HEK293T (cell line): ENCODE data around the gene ACOT7.

Source experiments
- CTCF ChIA-PET: fragments of 350-600 bp; formaldehyde crosslinking; extraction: SDS; loops from one replicate; lab custom pipeline; 2021; ENCODE audit warnings: antibody characterized with exemption, inconsistent platforms; lab: Yijun Ruan, JAX
- POLR2A ChIA-PET: fragments of 350-600 bp; formaldehyde crosslinking; extraction: SDS; loops from one replicate; lab custom pipeline; 2020; ENCODE audit warnings: antibody characterized with exemption, inconsistent platforms; lab: Yijun Ruan, JAX
- DNase-seq: peaks from one replicate; pipeline ENCODE4 v3.0.0; 2012; ENCODE audit warnings: mixed read lengths; ENCODE audit errors: extremely low spot score
- ARNT ChIP-seq: fragments of 450-650 bp; IDR thresholded peaks from 2 replicates; pipeline ENCODE4 v1.6.1; 2017; ENCODE audit warnings: mild to moderate bottlenecking
- BHLHE40 ChIP-seq: fragments of 450-650 bp; IDR thresholded peaks from 2 replicates; pipeline ENCODE4 v1.6.1; 2016; ENCODE audit warnings: mild to moderate bottlenecking, moderate library complexity, borderline replicate concordance
- CTBP1 ChIP-seq: fragments of 450-650 bp; IDR thresholded peaks from 2 replicates; pipeline ENCODE4 v1.6.1; 2016; ENCODE audit warnings: borderline replicate concordance
- ELF4 ChIP-seq: fragments of 450-650 bp; IDR thresholded peaks from 2 replicates; pipeline ENCODE4 v1.6.1; 2017; ENCODE audit warnings: antibody characterized with exemption
- FOXA1 ChIP-seq: fragments of 450-650 bp; IDR thresholded peaks from 2 replicates; pipeline ENCODE4 v1.6.1; 2016; ENCODE audit warnings: mild to moderate bottlenecking
- FOXK2 ChIP-seq: fragments of 450-650 bp; IDR thresholded peaks from 2 replicates; pipeline ENCODE4 v1.6.1; 2016; ENCODE audit warnings: mild to moderate bottlenecking
- FOXM1 ChIP-seq: fragments of 450-650 bp; IDR thresholded peaks from 2 replicates; pipeline ENCODE4 v1.6.1; 2017; ENCODE audit warnings: mild to moderate bottlenecking, borderline replicate concordance
- HDGF ChIP-seq: fragments of 450-650 bp; IDR thresholded peaks from 2 replicates; pipeline ENCODE4 v1.6.1; 2017; ENCODE audit warnings: antibody characterized with exemption, borderline replicate concordance
- L3MBTL2 ChIP-seq: fragments of 450-650 bp; conservative IDR thresholded peaks from 2 replicates; pipeline ENCODE4 v1.6.1; 2016; ENCODE audit warnings: mild to moderate bottlenecking
- LEF1 ChIP-seq: fragments of 450-650 bp; IDR thresholded peaks from 2 replicates; pipeline ENCODE4 v1.6.1; 2017; ENCODE audit warnings: mild to moderate bottlenecking, borderline replicate concordance
- NFRKB ChIP-seq: fragments of 450-650 bp; IDR thresholded peaks from 2 replicates; pipeline ENCODE4 v1.6.1; 2016; ENCODE audit warnings: mild to moderate bottlenecking, moderate library complexity
- SP1 ChIP-seq: fragments of 450-650 bp; IDR thresholded peaks from 2 replicates; pipeline ENCODE4 v1.6.1; 2017
- SUZ12 ChIP-seq: fragments of 450-650 bp; IDR thresholded peaks from 2 replicates; pipeline ENCODE4 v1.6.1; 2016; ENCODE audit warnings: mild to moderate bottlenecking
- TARDBP ChIP-seq: fragments of 450-650 bp; IDR thresholded peaks from 2 replicates; pipeline ENCODE4 v1.6.1; 2016
- ZNF384 ChIP-seq: fragments of 450-650 bp; IDR thresholded peaks from 2 replicates; pipeline ENCODE4 v1.6.1; 2016
- TF ChIP-seq, protein P1 (sequence below): fragments of 450-650 bp; IDR thresholded peaks from 2 replicates; pipeline ENCODE4 v1.6.1; 2016

The ACOT7 gene

DNA sequence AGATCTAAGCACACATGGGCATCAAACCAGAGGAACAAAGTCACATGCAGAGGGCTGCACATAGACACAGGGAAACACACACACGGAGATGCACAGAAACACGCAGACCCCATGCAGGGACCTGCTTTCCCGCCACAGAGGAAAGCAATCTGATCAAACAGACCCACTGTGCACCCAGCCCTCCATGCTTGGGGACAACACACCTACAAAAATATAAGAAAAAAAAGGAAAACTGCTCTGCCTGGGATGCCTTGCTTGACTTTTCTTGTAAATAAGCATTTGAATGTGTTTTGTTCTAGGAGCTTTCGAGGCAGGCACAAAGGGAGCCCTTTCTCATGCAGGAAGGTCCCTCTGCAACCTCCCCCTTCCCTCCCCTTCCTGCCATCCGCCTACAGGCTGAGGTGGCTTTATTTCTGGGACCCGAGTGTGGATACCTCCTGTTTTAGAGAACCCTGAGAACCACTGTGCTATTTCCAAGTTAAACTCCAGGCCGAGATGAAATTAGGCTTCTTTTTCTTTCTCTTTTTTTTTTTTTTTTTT, 154.3 kb downstream of the ACOT7 start:
- no peak for TF ChIP-seq SP1
- TF ChIP-seq FOXA1, result no peak
- no peak for TF ChIP-seq ZNF384
- TF ChIP-seq L3MBTL2, result no peak
- no peak for TF ChIP-seq CTBP1
- TF ChIP-seq FOXK2, result no peak
- TF ChIP-seq BHLHE40, result no peak
- TF ChIP-seq ELF4, result no peak
- no peak for TF ChIP-seq SUZ12
- no peak for TF ChIP-seq LEF1
- TF ChIP-seq TARDBP, result no peak
- TF ChIP-seq FOXM1, result no peak
- TF ChIP-seq NFRKB, result no peak
- TF ChIP-seq, protein P1, sequence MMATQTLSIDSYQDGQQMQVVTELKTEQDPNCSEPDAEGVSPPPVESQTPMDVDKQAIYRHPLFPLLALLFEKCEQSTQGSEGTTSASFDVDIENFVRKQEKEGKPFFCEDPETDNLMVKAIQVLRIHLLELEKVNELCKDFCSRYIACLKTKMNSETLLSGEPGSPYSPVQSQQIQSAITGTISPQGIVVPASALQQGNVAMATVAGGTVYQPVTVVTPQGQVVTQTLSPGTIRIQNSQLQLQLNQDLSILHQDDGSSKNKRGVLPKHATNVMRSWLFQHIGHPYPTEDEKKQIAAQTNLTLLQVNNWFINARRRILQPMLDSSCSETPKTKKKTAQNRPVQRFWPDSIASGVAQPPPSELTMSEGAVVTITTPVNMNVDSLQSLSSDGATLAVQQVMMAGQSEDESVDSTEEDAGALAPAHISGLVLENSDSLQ, result no peak
- TF ChIP-seq ARNT, result no peak
- TF ChIP-seq HDGF, result no peak
- CTCF ChIA-PET, result interaction anchor here (0.7 to 1.9 kb wide), 12 partner anchors 8 to 251 kb away, joined by 3 to 14 read pairs (median 4); partner anchors contain the start of gene RNF207
- POLR2A ChIA-PET, result interaction anchor here (1.0 to 2.3 kb wide), 3 partner anchors 14 to 35 kb away, joined by 3 to 15 read pairs (median 8); partner anchors contain the start of gene RNF207
- no peak for DNase-seq

DNA sequence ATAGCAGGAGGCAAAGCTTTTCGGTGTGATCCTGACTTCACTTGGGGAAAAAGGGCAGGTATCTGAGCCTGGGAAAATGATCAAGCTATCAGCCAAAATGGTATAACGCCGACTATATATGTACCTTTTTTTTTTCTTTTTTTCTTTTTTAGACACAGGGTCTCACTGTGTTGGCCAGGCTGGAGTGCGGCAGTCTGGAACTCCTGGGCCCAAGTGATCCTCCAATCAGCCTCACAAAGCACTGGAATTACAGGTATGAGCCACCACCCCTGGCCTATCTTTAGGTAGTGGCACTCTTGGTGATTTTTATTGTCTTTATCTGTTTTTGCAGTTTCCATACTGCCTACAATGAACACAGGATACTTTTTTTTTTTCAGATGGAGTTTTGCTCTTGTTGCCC, 156.5 kb downstream of the ACOT7 start:
- ChIA-PET POLR2A (interaction anchor here (2.3 kb wide), 1 partner anchor 32 kb away, joined by 15 read pairs; no protein-coding TSS in a partner anchor), CTCF (interaction anchor here (0.7 to 1.0 kb wide), 2 partner anchors 70 to 107 kb away, joined by 3 to 5 read pairs; no protein-coding TSS in a partner anchor)
- TF ChIP-seq LEF1 (no peak), ELF4 (no peak), FOXA1 (no peak), ZNF384 (no peak), BHLHE40 (no peak), FOXM1 (no peak), HDGF (no peak), CTBP1 (no peak), ARNT (no peak), L3MBTL2 (no peak), FOXK2 (no peak), TARDBP (no peak), SUZ12 (no peak), SP1 (no peak), NFRKB (no peak)
- TF ChIP-seq, protein P1, result no peak
- no peak for DNase-seq

DNA sequence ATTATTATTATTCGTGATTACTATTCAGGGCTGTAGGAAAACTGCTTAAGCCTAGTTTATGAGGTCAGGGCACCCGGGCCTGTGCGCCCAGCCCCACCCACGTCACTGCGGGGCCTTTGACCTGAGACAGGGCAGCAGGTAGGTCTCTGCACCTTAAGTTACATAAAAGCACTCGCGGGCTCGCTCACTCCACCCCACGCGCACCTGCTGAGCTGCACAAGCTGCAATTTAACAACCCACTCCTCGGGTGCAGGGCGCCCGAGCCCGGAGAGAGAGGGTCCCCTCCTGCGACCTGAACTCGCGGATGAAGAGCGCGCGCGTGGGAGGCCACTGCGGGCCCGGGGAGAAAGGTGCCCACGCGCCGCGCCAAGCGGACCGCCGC, 158.3 kb downstream of the ACOT7 start:
- POLR2A ChIA-PET, result interaction anchor here (0.8 to 2.6 kb wide), 10 partner anchors 10 to 88 kb away, joined by 3 to 39 read pairs (median 4); partner anchors contain the start of genes HES3 and RNF207
- TF ChIP-seq CTBP1 (no peak), TARDBP (no peak), LEF1 (no peak), HDGF (no peak)
- CTCF ChIA-PET, result interaction anchor here (1.1 kb wide), 3 partner anchors 10 to 50 kb away, joined by 3 to 6 read pairs (median 5); no protein-coding TSS in a partner anchor
- DNase-seq, result no peak

DNA sequence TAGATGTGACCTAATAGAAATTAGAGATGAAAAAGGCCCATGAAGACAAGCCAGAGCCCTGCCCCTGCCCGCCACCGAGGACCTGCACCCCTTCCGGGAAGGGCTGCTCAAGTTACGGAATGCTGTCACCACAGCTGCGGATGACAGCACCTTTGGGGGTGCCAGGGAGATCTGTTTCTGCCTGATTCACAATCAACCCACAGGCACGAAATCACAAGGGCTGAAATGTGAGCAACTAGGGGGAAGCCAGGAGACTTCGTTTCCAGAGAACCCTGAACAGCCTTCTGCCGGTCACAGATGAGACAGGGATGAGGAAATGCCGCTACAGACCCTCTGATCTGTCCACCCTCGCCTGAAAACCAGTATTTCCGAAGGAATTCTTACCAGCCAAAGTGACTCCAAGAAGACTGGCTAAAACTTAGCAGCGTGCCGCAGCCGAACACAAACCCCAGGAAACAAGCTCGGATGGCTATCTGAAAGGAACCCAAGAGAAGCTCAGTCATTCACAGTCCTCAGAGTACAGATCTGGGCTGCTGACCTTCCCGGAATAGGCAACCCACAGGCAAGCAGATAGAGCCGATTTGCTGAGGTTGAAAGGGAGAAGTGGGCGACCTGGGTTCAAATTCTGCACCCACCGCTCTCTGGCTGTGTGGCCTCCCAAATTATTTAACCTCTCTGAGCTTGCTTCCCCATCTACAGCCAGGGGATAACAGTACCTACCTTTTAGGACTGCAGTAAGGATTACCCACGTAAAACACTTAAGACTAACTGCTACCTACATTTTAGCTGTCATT, 158.9 kb downstream of the ACOT7 start:
- ChIA-PET POLR2A (interaction anchor here (0.8 to 2.6 kb wide), 10 partner anchors 9 to 88 kb away, joined by 3 to 39 read pairs (median 3); partner anchors contain the start of genes HES3 and RNF207), CTCF (interaction anchor here (1.1 kb wide), 1 partner anchor 30 kb away, joined by 5 read pairs; no protein-coding TSS in a partner anchor)
- no peak for DNase-seq
- TF ChIP-seq L3MBTL2 (no peak), TARDBP (no peak), LEF1 (no peak), ZNF384 (no peak), NFRKB (no peak), ELF4 (no peak), ARNT (no peak), SUZ12 (no peak), CTBP1 (no peak), SP1 (no peak), FOXM1 (no peak), HDGF (no peak), FOXK2 (no peak), BHLHE40 (no peak), FOXA1 (no peak)
- TF ChIP-seq, protein P1, result no peak

DNA sequence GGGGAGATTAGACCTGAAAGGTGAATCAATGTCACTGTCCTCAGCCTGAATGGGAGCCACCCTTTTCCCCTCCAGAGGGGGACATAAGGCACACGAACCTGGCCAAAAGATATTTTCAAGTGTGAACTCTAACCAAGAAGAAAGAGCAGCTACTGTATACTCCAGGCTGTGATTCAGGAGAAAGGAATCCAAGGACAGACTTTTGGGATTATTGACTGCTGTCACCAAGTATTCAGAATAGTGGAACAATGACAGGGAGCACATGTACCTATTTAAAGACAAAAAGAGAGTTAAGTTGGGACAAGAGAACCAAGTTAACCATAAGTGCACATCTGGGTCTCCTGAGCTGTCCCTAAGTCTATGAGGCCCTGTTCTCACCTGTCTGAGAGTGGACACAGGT, 160.2 kb downstream of the ACOT7 start:
- CTCF ChIA-PET, result interaction anchor here (0.6 to 1.0 kb wide), 2 partner anchors 29 to 31 kb away, joined by 4 read pairs; no protein-coding TSS in a partner anchor
- DNase-seq, result no peak
- POLR2A ChIA-PET, result no interaction called here
- TF ChIP-seq FOXK2, result no peak
- no peak for TF ChIP-seq TARDBP
- TF ChIP-seq SUZ12, result no peak
- no peak for TF ChIP-seq ARNT
- no peak for TF ChIP-seq SP1
- no peak for TF ChIP-seq HDGF
- TF ChIP-seq L3MBTL2, result no peak
- no peak for TF ChIP-seq ZNF384
